Measurements from ENCODE around the gene CD320.

GRCh38 chr19:8304841-8305621 lies 3.1 kb downstream of the CD320 start:
- TF ChIP-seq CTCF (IDR thresholded peaks at IDR 0.05; ENCODE audit: poor library complexity, severe bottlenecking) (no peak), TAF1 (IDR thresholded peaks at IDR 0.05; ENCODE audit: low read depth) (no peak), POLR2AphosphoS5 (IDR thresholded peaks at IDR 0.05) (no peak), EZH2 (IDR thresholded peaks at IDR 0.05; ENCODE audit: borderline replicate concordance, insufficient read depth, low read length, poor library complexity, severe bottlenecking) (no peak), REST (IDR thresholded peaks at IDR 0.05; ENCODE audit: borderline replicate concordance) (no peak)
